H9 (cell line): ENCODE data around the gene TLK2. TPM values are rescaled to one million over a fixed set of nuclear protein-coding genes. Genes with fewer than 3 reads are reported as not detected.

Experiments used
- DNase-seq: peaks from one replicate; pipeline ENCODE4 v3.0.0-alpha.2; 2017
- H2AFZ ChIP-seq: one replicate; pipeline ENCODE4 v1.6.1; 2013; ENCODE audit warnings: mild to moderate bottlenecking, low read length, control low read depth, moderate library complexity
- H2AK5ac ChIP-seq: 2 replicates; pipeline ENCODE4 v1.6.1; 2013; ENCODE audit warnings: low read length, control low read depth, mixed read lengths; ENCODE audit not compliant: insufficient read length
- H2BK120ac ChIP-seq: one replicate; pipeline ENCODE4 v1.6.1; 2013; ENCODE audit warnings: low read depth, mild to moderate bottlenecking, low read length, control low read depth, inconsistent platforms; ENCODE audit not compliant: poor library complexity, severe bottlenecking
- H2BK12ac ChIP-seq: 2 replicates; pipeline ENCODE4 v1.6.1; 2013; ENCODE audit warnings: low read length, control low read depth, mixed read lengths, low read depth; ENCODE audit not compliant: insufficient read length
- H2BK15ac ChIP-seq: 2 replicates; pipeline ENCODE4 v1.6.1; 2013; ENCODE audit warnings: low read depth, low read length, control low read depth
- H2BK20ac ChIP-seq: one replicate; pipeline ENCODE4 v1.6.1; 2013; ENCODE audit warnings: low read depth, mild to moderate bottlenecking, low read length, control low read depth, inconsistent platforms; ENCODE audit not compliant: poor library complexity, severe bottlenecking
- H2BK5ac ChIP-seq: 2 replicates; pipeline ENCODE4 v1.6.1; 2013; ENCODE audit warnings: low read length, control low read depth, mixed read lengths; ENCODE audit not compliant: insufficient read length
- H3K14ac ChIP-seq: 2 replicates; pipeline ENCODE4 v1.6.1; 2013; ENCODE audit warnings: low read length, control low read depth; ENCODE audit not compliant: insufficient read depth
- H3K18ac ChIP-seq: 2 replicates; pipeline ENCODE4 v1.6.1; 2013; ENCODE audit warnings: low read depth, mild to moderate bottlenecking, mixed read lengths, low read length, control low read depth; ENCODE audit not compliant: insufficient read length
- H3K23ac ChIP-seq: 2 replicates; pipeline ENCODE4 v1.6.1; 2013; ENCODE audit warnings: low read length, control low read depth, mixed read lengths, low read depth; ENCODE audit not compliant: insufficient read length
- H3K23me2 ChIP-seq: 2 replicates; pipeline ENCODE4 v1.6.1; 2013; ENCODE audit warnings: low read depth, mild to moderate bottlenecking, mixed read lengths, low read length, control low read depth; ENCODE audit not compliant: insufficient read length, poor library complexity, severe bottlenecking
- H3K27ac ChIP-seq: 2 replicates; pipeline ENCODE4 v1.5.1; 2013; ENCODE audit warnings: low read length, control low read depth, mixed read lengths, low read depth; ENCODE audit not compliant: insufficient read length
- H3K27me3 ChIP-seq: 2 replicates; pipeline ENCODE4 v1.6.1; 2013; ENCODE audit warnings: low read length, control low read depth, inconsistent platforms; ENCODE audit not compliant: insufficient read depth
- H3K4ac ChIP-seq: 2 replicates; pipeline ENCODE4 v1.6.1; 2013; ENCODE audit warnings: low read depth, mild to moderate bottlenecking, control low read depth, inconsistent platforms, low read length, moderate library complexity
- H3K4me1 ChIP-seq: 2 replicates; pipeline ENCODE4 v1.6.1; 2013; ENCODE audit warnings: low read length, control low read depth, inconsistent platforms; ENCODE audit not compliant: insufficient read depth
- H3K4me2 ChIP-seq: 2 replicates; pipeline ENCODE4 v1.6.1; 2013; ENCODE audit warnings: low read length, control low read depth, mixed read lengths; ENCODE audit not compliant: insufficient read length, insufficient read depth
- H3K56ac ChIP-seq: 2 replicates; pipeline ENCODE4 v1.6.1; 2013; ENCODE audit warnings: low read depth, mild to moderate bottlenecking, mixed read lengths, low read length, control low read depth; ENCODE audit not compliant: insufficient read length
- H3K79me1 ChIP-seq: 2 replicates; pipeline ENCODE4 v1.6.1; 2013; ENCODE audit warnings: low read depth, mild to moderate bottlenecking, moderate library complexity, low read length, control low read depth, inconsistent platforms; ENCODE audit not compliant: insufficient read depth, poor library complexity, severe bottlenecking
- H3K79me2 ChIP-seq: 2 replicates; pipeline ENCODE4 v1.6.1; 2013; ENCODE audit warnings: low read length, control low read depth, inconsistent platforms; ENCODE audit not compliant: insufficient read depth
- H3K9ac ChIP-seq: 2 replicates; pipeline ENCODE4 v1.6.1; 2013; ENCODE audit warnings: low read length, control low read depth, mixed read lengths; ENCODE audit not compliant: insufficient read length; ENCODE audit errors: extremely low read depth
- H3K9me3 ChIP-seq: one replicate; pipeline ENCODE4 v1.6.1; 2013; ENCODE audit warnings: low read depth, low read length, inconsistent platforms; ENCODE audit not compliant: control insufficient read depth
- H3T11ph ChIP-seq: one replicate; pipeline ENCODE4 v1.6.1; 2013; ENCODE audit warnings: mild to moderate bottlenecking, low read length, control low read depth, inconsistent platforms
- H4K20me1 ChIP-seq: one replicate; pipeline ENCODE4 v1.6.1; 2013; ENCODE audit not compliant: control insufficient read depth, insufficient read length, insufficient read depth
- H4K5ac ChIP-seq: 2 replicates; pipeline ENCODE4 v1.6.1; 2013; ENCODE audit warnings: low read depth, mild to moderate bottlenecking, mixed read lengths, low read length, control low read depth; ENCODE audit not compliant: insufficient read length
- H4K8ac ChIP-seq: replicated peaks from 2 replicates; pipeline ENCODE4 v1.6.1; 2013; ENCODE audit warnings: low read length, control low read depth, mixed read lengths, low read depth; ENCODE audit not compliant: insufficient read length
- H4K91ac ChIP-seq: 2 replicates; pipeline ENCODE4 v1.6.1; 2013; ENCODE audit warnings: low read depth, mild to moderate bottlenecking, moderate library complexity, mixed read lengths, low read length, control low read depth; ENCODE audit not compliant: insufficient read length
- H3K27ac Mint-ChIP-seq, 3 experiments: 2 replicates in 2 of 3; 3 replicates in 1 of 3; pipeline ENCODE4 v1.8.0; 2020 to 2021; ENCODE audit warnings: mixed read lengths in 3 of 3, mild to moderate bottlenecking in 1 of 3, moderate library complexity in 1 of 3
- H3K27me3 Mint-ChIP-seq: 2 replicates; pipeline ENCODE4 v1.8.0; 2021; ENCODE audit warnings: low read depth, mild to moderate bottlenecking, moderate library complexity, mixed read lengths
- H3K36me3 Mint-ChIP-seq, 3 experiments: 2 replicates in 2 of 3; 3 replicates in 1 of 3; pipeline ENCODE4 v1.8.0; 2020 to 2021; ENCODE audit warnings: low read depth in 3 of 3, mixed read lengths in 3 of 3; ENCODE audit not compliant: insufficient read depth in 1 of 3
- H3K4me1 Mint-ChIP-seq, 2 experiments: 2 replicates each; pipeline ENCODE4 v1.8.0; 2020; ENCODE audit warnings: mixed read lengths in 2 of 2
- H3K4me3 Mint-ChIP-seq, 2 experiments: 2 replicates in 1 of 2; 3 replicates in 1 of 2; pipeline ENCODE4 v1.8.0; 2020 to 2021; ENCODE audit warnings: mild to moderate bottlenecking in 2 of 2, mixed read lengths in 2 of 2, moderate library complexity in 1 of 2
- H3K9me3 Mint-ChIP-seq, 2 experiments: 2 replicates in 1 of 2; 3 replicates in 1 of 2; pipeline ENCODE4 v1.8.0; 2020; ENCODE audit warnings: mild to moderate bottlenecking in 2 of 2, mixed read lengths in 2 of 2, moderate library complexity in 1 of 2
- WGBS: extraction: QIAGEN DNeasy Blood & Tissue Kit; methylation state at CpG from one replicate; pipeline ENCODE4 v1.1.7; 2013; ENCODE audit warnings: missing lambda C conversion rate, low lambda C conversion rate, mixed read lengths; ENCODE audit not compliant: insufficient read length; ENCODE audit errors: extremely low coverage; 5-methylcytosine and 5-hydroxymethylcytosine counted together
- total RNA-seq: library from RNA; stranded (reverse); gene quantifications from 2 replicates; pipeline ENCODE4 v1.2.1, GENCODE V29; 2021
- TF ChIP-seq, protein P1 (sequence below): fragments of 200-600 bp; sonication (generic); conservative IDR thresholded peaks from 3 replicates; pipeline ENCODE4 v1.8.0; 2021; ENCODE audit warnings: antibody characterized with exemption, mild to moderate bottlenecking

TLK2 gene
- total RNA-seq, 1 experiment from 2014 or later, result 63.7 TPM

DNA sequence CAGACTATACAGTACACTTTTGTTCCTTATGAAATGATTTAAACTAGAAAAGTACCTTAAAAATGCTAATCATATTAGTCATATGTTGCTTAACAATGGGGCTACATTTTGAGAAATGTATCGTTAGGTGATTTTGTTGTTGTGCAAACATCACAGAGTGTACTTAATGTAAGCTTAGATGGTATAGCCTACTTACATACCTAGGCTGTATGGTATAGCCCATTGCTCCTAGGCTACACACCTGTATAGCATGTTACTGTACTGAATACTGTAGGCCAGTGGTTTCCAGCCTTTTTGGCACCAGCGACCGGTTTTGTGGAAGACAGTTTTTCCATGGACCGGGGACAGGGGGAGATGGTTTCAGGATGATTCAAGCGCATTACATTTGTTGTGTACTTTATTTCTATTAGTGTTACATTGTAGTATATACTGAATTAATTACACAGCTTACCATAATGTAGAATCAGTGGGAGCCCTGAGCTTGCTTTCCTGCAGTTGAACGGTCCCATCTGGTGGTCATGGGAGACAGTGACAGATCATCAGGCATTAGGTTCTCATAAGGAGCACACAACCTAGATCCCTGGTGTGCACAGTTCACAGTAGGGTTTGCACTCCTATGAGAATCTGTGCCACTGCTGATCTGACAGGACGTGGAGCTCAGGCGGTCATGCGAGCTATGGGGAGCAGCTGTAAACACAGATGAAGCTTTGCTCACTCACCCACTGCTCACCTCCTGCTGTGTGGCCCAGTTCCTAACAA, 113.9 kb downstream of the TLK2 start:
- no peak overlapping the region for H3K4me2 ChIP-seq
- H2BK20ac ChIP-seq, result no peak overlapping the region
- no peaks in the 10 kb centered on the region for H3K27me3 ChIP-seq
- no peak overlapping the region for H2BK120ac ChIP-seq
- no peak overlapping the region for H2BK12ac ChIP-seq
- no peak overlapping the region for H4K8ac ChIP-seq
- H2AFZ ChIP-seq, result no peak overlapping the region
- TF ChIP-seq, protein P1, sequence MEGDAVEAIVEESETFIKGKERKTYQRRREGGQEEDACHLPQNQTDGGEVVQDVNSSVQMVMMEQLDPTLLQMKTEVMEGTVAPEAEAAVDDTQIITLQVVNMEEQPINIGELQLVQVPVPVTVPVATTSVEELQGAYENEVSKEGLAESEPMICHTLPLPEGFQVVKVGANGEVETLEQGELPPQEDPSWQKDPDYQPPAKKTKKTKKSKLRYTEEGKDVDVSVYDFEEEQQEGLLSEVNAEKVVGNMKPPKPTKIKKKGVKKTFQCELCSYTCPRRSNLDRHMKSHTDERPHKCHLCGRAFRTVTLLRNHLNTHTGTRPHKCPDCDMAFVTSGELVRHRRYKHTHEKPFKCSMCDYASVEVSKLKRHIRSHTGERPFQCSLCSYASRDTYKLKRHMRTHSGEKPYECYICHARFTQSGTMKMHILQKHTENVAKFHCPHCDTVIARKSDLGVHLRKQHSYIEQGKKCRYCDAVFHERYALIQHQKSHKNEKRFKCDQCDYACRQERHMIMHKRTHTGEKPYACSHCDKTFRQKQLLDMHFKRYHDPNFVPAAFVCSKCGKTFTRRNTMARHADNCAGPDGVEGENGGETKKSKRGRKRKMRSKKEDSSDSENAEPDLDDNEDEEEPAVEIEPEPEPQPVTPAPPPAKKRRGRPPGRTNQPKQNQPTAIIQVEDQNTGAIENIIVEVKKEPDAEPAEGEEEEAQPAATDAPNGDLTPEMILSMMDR, result no peak
- H2BK15ac ChIP-seq, result no peak overlapping the region
- no peak overlapping the region for H4K5ac ChIP-seq
- H2AK5ac ChIP-seq, result no peak overlapping the region
- no peaks in the 10 kb centered on the region for H3K4me1 Mint-ChIP-seq
- H3K9me3 ChIP-seq, result no peaks in the 10 kb centered on the region
- WGBS, result no CpG with 5 or more reads among the region's 9 CpGs
- no peak overlapping the region for H3K18ac ChIP-seq
- H3K56ac ChIP-seq, result no peak overlapping the region
- H3K14ac ChIP-seq, result no peak overlapping the region
- no peak overlapping the region for H3K27ac Mint-ChIP-seq
- no peaks in the 10 kb centered on the region for H3K4me1 ChIP-seq
- no peak for DNase-seq
- H3K9me3 Mint-ChIP-seq, result peaks cover 5 to 13% of the 10 kb centered on the region in 2 experiments; a peak in 4 of 5 replicates
- H3K36me3 Mint-ChIP-seq, result peaks cover 24 to 54% (median 54%) of the 10 kb centered on the region in 3 experiments
- no peak overlapping the region for H3K4me3 Mint-ChIP-seq
- no peaks in the 10 kb centered on the region for H3K79me2 ChIP-seq
- no peak overlapping the region for H2BK5ac ChIP-seq
- H4K20me1 ChIP-seq, result no peaks in the 10 kb centered on the region
- H3K9ac ChIP-seq, result no peak overlapping the region
- H3K79me1 ChIP-seq, result no peaks in the 10 kb centered on the region
- H3K4ac ChIP-seq, result no peak overlapping the region
- H3K27me3 Mint-ChIP-seq, result no peaks in the 10 kb centered on the region
- no peak overlapping the region for H3K27ac ChIP-seq
- H3K23me2 ChIP-seq, result no peaks in the 10 kb centered on the region
- no peak overlapping the region for H3T11ph ChIP-seq
- no peak overlapping the region for H3K23ac ChIP-seq
- no peak overlapping the region for H4K91ac ChIP-seq
